Upper lobe of right lung (tissue), 1 donor: ENCODE data around the gene AP3B1. TPM values are rescaled to one million over a fixed set of nuclear protein-coding genes. Genes with fewer than 3 reads are reported as not detected.

Experiments used
- ATAC-seq: fragments of 200-7000 bp; cut with Tn5 transposase; one replicate; pipeline ENCODE4 v1.9.1; 2020; ENCODE audit warnings: mild to moderate bottlenecking, moderate library complexity
- DNase-seq: peaks from one replicate; pipeline ENCODE4 v3.0.0-alpha.2; 2020
- H3K27ac ChIP-seq: fragments of 200-600 bp; one replicate; pipeline ENCODE4 v1.8.0; 2022
- H3K27me3 ChIP-seq: fragments of 200-600 bp; one replicate; pipeline ENCODE4 v1.8.0; 2022; ENCODE audit warnings: mild to moderate bottlenecking
- H3K36me3 ChIP-seq: fragments of 200-600 bp; one replicate; pipeline ENCODE4 v1.8.0; 2022
- H3K4me1 ChIP-seq: fragments of 200-600 bp; one replicate; pipeline ENCODE4 v1.8.0; 2022
- H3K4me3 ChIP-seq: fragments of 200-600 bp; one replicate; pipeline ENCODE4 v1.8.0; 2022; ENCODE audit warnings: mild to moderate bottlenecking
- H3K9me3 ChIP-seq: fragments of 200-600 bp; one replicate; pipeline ENCODE4 v1.8.0; 2022
- intact Hi-C: fragments of 100-400 bp; cut with DNase I; formaldehyde crosslinking; loops from one replicate; pipeline ENCODE4 v1.11.0; 2022
- total RNA-seq: library from RNA; stranded (reverse); fragmentation: NEBNext Ultra II Directional; extraction: Animal tissue kit (Norgen Biotek cat#: 25700); gene quantifications from one replicate; pipeline ENCODE4 v1.2.1, GENCODE V29; 2021
- TF ChIP-seq, protein P1 (sequence below): fragments of 200-600 bp; IDR thresholded peaks from one replicate; pipeline ENCODE4 v1.8.0; 2022; ENCODE audit warnings: antibody characterized with exemption
- donor health status: DM: no; HTN: yes; CAD: no; lungs with severe emphysema.

The AP3B1 gene
- total RNA-seq, 1 donor from 2014 or later = 32.9 TPM

DNA sequence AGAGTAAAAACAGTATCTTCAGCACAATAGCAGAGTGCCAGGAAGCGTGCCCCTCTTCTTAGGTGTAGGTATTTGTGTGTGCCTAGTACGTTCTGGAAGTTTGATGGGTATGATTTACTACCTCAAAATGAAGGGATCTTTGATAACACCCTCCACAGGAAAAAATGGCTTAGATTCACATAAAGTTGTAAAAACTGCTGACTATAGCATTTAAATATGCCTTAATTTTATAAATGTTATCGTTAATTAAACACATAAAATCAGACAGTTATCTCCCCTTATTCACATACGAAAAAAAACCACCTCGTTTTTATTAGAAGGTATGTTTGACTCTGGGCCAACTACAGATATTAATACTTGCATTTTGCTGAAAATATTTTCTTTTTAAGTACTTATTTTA lies 274.8 kb downstream of the AP3B1 start:
- TF ChIP-seq, protein P1, sequence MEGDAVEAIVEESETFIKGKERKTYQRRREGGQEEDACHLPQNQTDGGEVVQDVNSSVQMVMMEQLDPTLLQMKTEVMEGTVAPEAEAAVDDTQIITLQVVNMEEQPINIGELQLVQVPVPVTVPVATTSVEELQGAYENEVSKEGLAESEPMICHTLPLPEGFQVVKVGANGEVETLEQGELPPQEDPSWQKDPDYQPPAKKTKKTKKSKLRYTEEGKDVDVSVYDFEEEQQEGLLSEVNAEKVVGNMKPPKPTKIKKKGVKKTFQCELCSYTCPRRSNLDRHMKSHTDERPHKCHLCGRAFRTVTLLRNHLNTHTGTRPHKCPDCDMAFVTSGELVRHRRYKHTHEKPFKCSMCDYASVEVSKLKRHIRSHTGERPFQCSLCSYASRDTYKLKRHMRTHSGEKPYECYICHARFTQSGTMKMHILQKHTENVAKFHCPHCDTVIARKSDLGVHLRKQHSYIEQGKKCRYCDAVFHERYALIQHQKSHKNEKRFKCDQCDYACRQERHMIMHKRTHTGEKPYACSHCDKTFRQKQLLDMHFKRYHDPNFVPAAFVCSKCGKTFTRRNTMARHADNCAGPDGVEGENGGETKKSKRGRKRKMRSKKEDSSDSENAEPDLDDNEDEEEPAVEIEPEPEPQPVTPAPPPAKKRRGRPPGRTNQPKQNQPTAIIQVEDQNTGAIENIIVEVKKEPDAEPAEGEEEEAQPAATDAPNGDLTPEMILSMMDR = no peak
- Histone ChIP-seq H3K9me3 (no peaks in the 10 kb centered on the region), H3K4me1 (no peaks in the 10 kb centered on the region), H3K36me3 (no peaks in the 10 kb centered on the region), H3K4me3 (no peak overlapping the region), H3K27me3 (no peaks in the 10 kb centered on the region), H3K27ac (no peak overlapping the region)
- intact Hi-C loops = no loop called here
- ATAC-seq (no peak), DNase-seq (no peak)

DNA sequence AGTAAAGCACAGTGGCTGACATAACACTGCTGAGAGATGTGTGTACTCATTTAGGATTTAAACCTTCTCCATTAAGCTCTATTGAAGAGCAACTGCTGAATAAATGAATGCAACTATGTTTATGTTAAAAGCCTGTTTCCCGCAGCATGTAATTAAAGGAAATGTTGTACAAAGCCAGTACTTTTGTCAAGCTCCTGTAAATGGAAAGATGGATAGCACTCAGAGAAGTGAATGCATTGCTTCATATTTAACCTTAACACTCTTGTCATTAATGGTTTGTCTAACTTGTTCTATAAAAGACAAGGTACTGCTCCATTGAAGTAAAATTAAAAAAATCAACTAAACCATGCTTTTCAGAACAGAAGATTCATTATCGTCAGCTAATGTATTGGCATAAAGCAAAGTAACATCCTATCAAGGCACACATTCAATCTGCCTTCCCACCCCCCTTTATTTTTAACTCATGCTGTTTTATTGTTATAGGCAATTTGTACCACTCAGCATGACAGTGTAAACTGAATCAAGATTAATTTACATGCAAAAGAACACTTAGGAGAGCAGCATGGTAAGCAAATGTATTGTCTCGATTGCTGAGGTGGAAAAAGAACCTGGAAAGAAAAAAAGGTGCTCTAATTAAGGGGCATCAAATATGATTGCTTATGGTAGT lies 277.5 kb downstream of the AP3B1 start:
- H3K4me1 ChIP-seq = no peaks in the 10 kb centered on the region
- intact Hi-C loops = no loop called here
- no peak for DNase-seq
- no peak overlapping the region for H3K4me3 ChIP-seq
- H3K36me3 ChIP-seq = no peaks in the 10 kb centered on the region
- ATAC-seq = no peak
- no peaks in the 10 kb centered on the region for H3K9me3 ChIP-seq
- H3K27me3 ChIP-seq = no peaks in the 10 kb centered on the region
- TF ChIP-seq, protein P1 = no peak
- H3K27ac ChIP-seq = no peak overlapping the region

DNA sequence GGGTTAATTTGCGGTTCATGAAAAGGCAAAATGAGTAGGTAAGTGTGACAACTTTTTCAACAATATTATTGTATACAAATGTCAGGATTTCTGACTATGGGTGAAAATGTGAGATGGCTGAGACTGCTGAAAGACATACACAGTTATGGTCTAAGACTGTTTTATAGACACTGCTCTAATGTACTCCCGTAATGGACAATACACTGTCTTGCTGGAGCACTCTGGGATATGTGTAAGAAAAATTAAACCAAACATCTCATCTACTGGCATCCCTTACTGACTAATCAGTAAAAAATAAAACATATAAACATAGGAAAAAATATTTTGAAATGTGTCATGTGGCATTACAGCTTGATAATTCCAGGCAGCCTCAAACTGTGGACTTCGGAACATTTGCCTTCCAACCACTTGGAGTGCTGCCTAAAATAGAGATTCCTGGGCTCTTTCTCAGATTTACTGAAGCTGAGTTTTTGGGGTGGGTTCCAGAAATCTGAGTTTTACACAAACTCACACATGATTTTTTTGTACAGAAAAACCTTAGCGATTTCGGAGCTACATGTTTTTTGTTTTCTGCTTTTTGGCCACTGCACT lies 284.5 kb downstream of the AP3B1 start:
- no peak overlapping the region for H3K4me3 ChIP-seq
- ATAC-seq = no peak
- intact Hi-C loops = no loop called here
- H3K4me1 ChIP-seq = no peaks in the 10 kb centered on the region
- no peaks in the 10 kb centered on the region for H3K36me3 ChIP-seq
- H3K9me3 ChIP-seq = no peaks in the 10 kb centered on the region
- H3K27ac ChIP-seq = no peak overlapping the region
- TF ChIP-seq, protein P1 = no peak
- H3K27me3 ChIP-seq = no peaks in the 10 kb centered on the region
- no peak for DNase-seq

DNA sequence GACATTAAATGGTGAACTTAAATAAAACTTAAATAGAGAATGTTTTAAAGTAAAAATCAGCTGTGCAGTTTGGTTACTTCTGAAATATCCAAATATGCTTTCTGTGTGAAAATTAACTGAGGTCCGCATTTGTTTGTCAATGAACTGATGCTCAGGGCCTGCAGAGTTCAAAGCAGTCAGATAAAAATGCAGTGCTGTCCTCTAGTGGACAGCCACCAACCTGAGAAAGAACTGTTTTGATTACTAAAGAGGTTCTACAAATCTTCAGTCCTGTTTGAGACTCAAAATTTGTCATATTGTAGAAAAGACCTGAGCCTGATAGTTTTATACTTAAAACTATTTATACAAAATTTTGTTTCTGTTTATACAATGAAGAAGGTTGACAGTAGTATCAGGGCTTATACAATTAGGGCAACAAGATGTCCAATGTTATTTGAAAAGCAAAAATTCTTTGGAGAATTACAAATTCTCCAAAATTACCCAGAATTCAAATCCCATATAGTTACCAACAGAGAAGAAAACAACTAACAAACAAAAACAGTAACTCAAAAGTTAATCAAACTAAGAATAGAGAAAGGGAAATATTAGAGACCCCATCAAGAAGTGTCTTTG lies 286.0 kb downstream of the AP3B1 start:
- DNase-seq = no peak
- Histone ChIP-seq H3K27me3 (no peaks in the 10 kb centered on the region), H3K36me3 (no peaks in the 10 kb centered on the region), H3K9me3 (no peaks in the 10 kb centered on the region), H3K4me3 (no peak overlapping the region), H3K27ac (no peak overlapping the region), H3K4me1 (no peaks in the 10 kb centered on the region)
- intact Hi-C loops = no loop called here
- peak; percentile 62 for ATAC-seq
- TF ChIP-seq, protein P1 = peak; percentile 64

DNA sequence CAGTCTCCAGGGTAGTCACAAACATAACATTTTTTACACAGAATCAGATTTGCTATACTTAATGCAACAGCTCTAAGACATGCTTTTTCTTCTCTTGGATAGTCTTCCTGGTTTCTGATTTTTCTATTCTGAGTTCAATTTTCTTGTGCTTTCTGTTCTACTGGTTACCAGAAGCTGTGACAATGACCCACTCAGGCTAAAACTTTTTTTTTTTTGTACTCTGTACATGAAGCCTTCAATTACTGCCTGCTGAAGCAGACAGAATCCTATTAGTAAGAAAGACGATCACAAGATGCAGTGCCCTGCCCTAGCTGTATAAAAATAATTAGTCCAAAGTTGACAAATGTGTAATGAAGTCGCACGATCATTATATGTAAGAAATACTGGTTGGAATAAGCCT lies 287.3 kb downstream of the AP3B1 start:
- Histone ChIP-seq H3K27ac (no peak overlapping the region), H3K9me3 (no peaks in the 10 kb centered on the region), H3K36me3 (peaks cover 8% of the 10 kb centered on the region), H3K4me1 (no peaks in the 10 kb centered on the region), H3K27me3 (no peaks in the 10 kb centered on the region), H3K4me3 (no peak overlapping the region)
- TF ChIP-seq, protein P1 = no peak
- DNase-seq (no peak), ATAC-seq (no peak)
- intact Hi-C loops = no loop called here
